K562 (cell line): ENCODE results near the gene TMEM132C. TPM values are rescaled to one million over a fixed set of nuclear protein-coding genes. Genes with fewer than 3 reads are reported as not detected.

Source experiments
- ATAC-seq: fragments of 200-7000 bp; cut with Tn5 transposase; 3 replicates; pipeline ENCODE4 v1.9.1; 2020; ENCODE audit warnings: moderate library complexity
- BruUV-seq: library from RNA; stranded (reverse); fragments of 400-500 nt; replicated peaks from 2 replicates; lab custom pipeline; 2021; lab: Mats Ljungman, UMichigan
- CTCF ChIA-PET: fragments of 300-600 bp; formaldehyde crosslinking; extraction: SDS; loops from one replicate; lab custom pipeline; 2021; ENCODE audit warnings: low intra/inter-chr PET ratio; lab: Yijun Ruan, JAX
- POLR2A ChIA-PET: fragments of 300-600, 350-650 bp; sonication (Branson Sonifier 250); formaldehyde crosslinking; extraction: SDS; loops from one replicate; lab custom pipeline; 2021; ENCODE audit warnings: antibody characterized with exemption, inconsistent platforms; lab: Yijun Ruan, JAX
- DNase-seq, 4 experiments: peaks; one replicate each; pipeline versions ENCODE4 v3.0.0 to v3.0.0-alpha.2; 2011 to 2018; ENCODE audit warnings: low spot score in 3 of 4, mixed read lengths in 3 of 4; ENCODE audit errors: extremely low read depth in 1 of 4
- FAIRE-seq: peaks from 2 replicates; lab custom pipeline; 2011; peaks lifted over from hg19 to GRCh38; lab: Jason Lieb, UNC
- H2AFZ ChIP-seq: 2 replicates; pipeline ENCODE4 v1.6.0; 2011; ENCODE audit warnings: low read depth, low read length, control low read depth, inconsistent platforms
- H3K27ac ChIP-seq: fragments of 200-600 bp; 3 replicates; pipeline ENCODE4 v1.8.0; 2011; ENCODE audit warnings: low read depth, mild to moderate bottlenecking, control low read depth, inconsistent platforms, low read length, moderate library complexity, mixed read lengths; ENCODE audit errors: extremely low read depth
- H3K27me3 ChIP-seq, 2 experiments: fragments of 300-600 bp in 1 of 2; 2 replicates in 1 of 2; 3 replicates in 1 of 2; pipeline versions ENCODE4 v1.6.0 to v1.8.0; 2011; ENCODE audit warnings: inconsistent platforms in 2 of 2, low read length in 2 of 2, mild to moderate bottlenecking in 1 of 2, mixed read lengths in 1 of 2, moderate library complexity in 1 of 2; ENCODE audit not compliant: control insufficient read depth in 2 of 2, insufficient read depth in 2 of 2
- H3K36me3 ChIP-seq: fragments of 300-600 bp; 3 replicates; pipeline ENCODE4 v1.8.0; 2011; ENCODE audit warnings: mild to moderate bottlenecking, low read length, inconsistent platforms; ENCODE audit not compliant: control insufficient read depth, insufficient read depth
- H3K4me1 ChIP-seq, 2 experiments: fragments of 200-600 bp in 1 of 2; replicated peaks in 1 of 2; 2 replicates in 1 of 2; 3 replicates in 1 of 2; pipeline versions ENCODE4 v1.5.1 to v1.8.0; 2011; ENCODE audit warnings: inconsistent platforms in 2 of 2, low read length in 2 of 2, mild to moderate bottlenecking in 1 of 2, mixed read lengths in 1 of 2, moderate library complexity in 1 of 2; ENCODE audit not compliant: control insufficient read depth in 2 of 2, insufficient read depth in 2 of 2
- H3K4me2 ChIP-seq: 2 replicates; pipeline ENCODE4 v1.6.1; 2011; ENCODE audit warnings: low read length, control low read depth, inconsistent platforms, mixed read lengths; ENCODE audit not compliant: insufficient read depth
- H3K4me3 ChIP-seq: fragments of 200-600 bp; sonication (generic), shearing (Covaris generic); 2 replicates; pipeline ENCODE4 v1.5.1; 2016; ENCODE audit warnings: control low read depth, inconsistent platforms
- H3K79me2 ChIP-seq: fragments of 200-600 bp; 3 replicates; pipeline ENCODE4 v1.8.0; 2011; ENCODE audit warnings: low read length, inconsistent platforms; ENCODE audit not compliant: control insufficient read depth, insufficient read depth
- H3K9ac ChIP-seq, 2 experiments: 2 replicates each; pipeline versions ENCODE4 v1.6.0 to v1.6.1; 2011; ENCODE audit warnings: low read depth in 2 of 2, low read length in 2 of 2, control low read depth in 1 of 2, inconsistent platforms in 1 of 2, mild to moderate bottlenecking in 1 of 2, mixed read lengths in 1 of 2; ENCODE audit not compliant: insufficient read depth in 1 of 2
- H3K9me1 ChIP-seq: one replicate; pipeline ENCODE4 v1.6.0; 2011; ENCODE audit warnings: inconsistent platforms, mild to moderate bottlenecking, low read length, moderate library complexity; ENCODE audit not compliant: control insufficient read depth, insufficient read depth
- H3K9me3 ChIP-seq: replicated peaks from 2 replicates; pipeline ENCODE4 v1.5.1; 2011; ENCODE audit warnings: low read depth, low read length, inconsistent platforms; ENCODE audit not compliant: control insufficient read depth, insufficient read depth
- H4K20me1 ChIP-seq: replicated peaks from 2 replicates; pipeline ENCODE4 v1.6.1; 2011; ENCODE audit warnings: low read length, inconsistent platforms, mixed read lengths; ENCODE audit not compliant: control insufficient read depth, insufficient read depth
- AFF1 ChIP-seq, 2 experiments: fragments of 450-650 bp; IDR thresholded peaks; 2 replicates each; pipeline ENCODE4 v1.6.1; 2018; ENCODE audit warnings: mild to moderate bottlenecking in 2 of 2, low read depth in 1 of 2; ENCODE audit not compliant: partially characterized antibody in 2 of 2
- HNRNPH1 ChIP-seq: fragments of 200-400 bp; formaldehyde crosslinking; optimal IDR thresholded peaks from 2 replicates; pipeline ENCODE3; 2017; ENCODE audit warnings: low read depth, mild to moderate bottlenecking, low read length, moderate library complexity
- PYGO2 ChIP-seq: fragments of 450-650 bp; IDR thresholded peaks from 2 replicates; pipeline ENCODE4 v1.6.1; 2016; ENCODE audit warnings: mild to moderate bottlenecking, missing genetic modification characterization, moderate library complexity, missing compliant biosample characterization
- SMAD1 ChIP-seq: fragments of 150-350 bp; IDR thresholded peaks from 2 replicates; pipeline ENCODE4 v1.6.1; 2014; ENCODE audit warnings: low read length, low read depth; ENCODE audit not compliant: partially characterized antibody
- WGBS: fragments of 100-300 bp; shearing (Covaris generic); methylation state at CpG from one replicate; pipeline ENCODE4 v1.1.6; 2016; ENCODE audit warnings: low coverage, mixed read lengths; ENCODE audit not compliant: insufficient coverage; ENCODE audit errors: missing lambda C conversion rate; 5-methylcytosine and 5-hydroxymethylcytosine counted together
- in situ Hi-C: fragments of 300-500 bp; cut with MboI; formaldehyde crosslinking; loops from 4 replicates; pipeline ENCODE4 v1.15.0; 2018; ENCODE audit warnings: inconsistent platforms, mixed read lengths
- intact Hi-C: fragments of 100-400 bp; cut with micrococcal nuclease; formaldehyde crosslinking; loops from 2 replicates; pipeline ENCODE4 v1.14.2; 2022
- polyA plus RNA-seq, 8 experiments: library from polyadenylated mRNA; depleted of rRNA in 4 of 8; stranded (reverse) in 5 of 8; unstranded in 3 of 8; fragments of >200 nt; fragmentation: Nextera tagmentation in 2 of 8; fragmentation: Illumina TruSeq in 1 of 8; extraction: Ambion mirVana in 2 of 8; extraction: Trizol in 1 of 8; gene quantifications; 2 replicates each; pipeline versions ENCODE4 v1.2.1 to v1.2.3, GENCODE V29; 2011 to 2014; ENCODE audit warnings: inconsistent platforms in 1 of 8, missing spikeins in 1 of 8
- total RNA-seq, 7 experiments: library from RNA; depleted of rRNA in 6 of 7; stranded (reverse); fragments of >200 nt in 6 of 7; fragmentation: Illumina TruSeq in 2 of 7; extraction: Trizol in 2 of 7; gene quantifications; 2 replicates each; pipeline versions ENCODE4 v1.2.1 to v1.2.3, GENCODE V29; 2011 to 2021; ENCODE audit warnings: low replicate concordance in 1 of 7

TMEM132C gene
- total and polyA plus RNA-seq, 9 of the 15 experiments (the other 6 are each of a cell fraction or from before 2014, with no cell fraction given) = not detected

- ChIA-PET POLR2A (no interaction called here), CTCF (no interaction called here)
- intact Hi-C loops = no loop called here
- no peaks in the 10 kb centered on the region for H3K9me3 ChIP-seq
- 1% methylated on average over 6 of the region's 6 CpGs for WGBS
- H3K36me3 ChIP-seq = no peaks in the 10 kb centered on the region
- H3K4me2 ChIP-seq = no peak overlapping the region
- no peaks in the 10 kb centered on the region for H3K9me1 ChIP-seq
- no peak overlapping the region for H3K4me3 ChIP-seq
- no peak overlapping the region for H3K9ac ChIP-seq
- H2AFZ ChIP-seq = no peak overlapping the region
- BruUV-seq = no TSS peak
- TF ChIP-seq HNRNPH1 (no peak), AFF1 (IDR thresholded peaks at IDR 0.05; ENCODE audit: low read depth in 1 of 2, partially characterized antibody in 2 of 2) (no peak), SMAD1 (no peak), PYGO2 (no peak)
- in situ Hi-C loops = no loop called here
- no peaks in the 10 kb centered on the region for H3K79me2 ChIP-seq
- H3K27me3 ChIP-seq = peaks cover 6 to 28% of the 10 kb centered on the region in 2 experiments
- no peaks in the 10 kb centered on the region for H3K4me1 ChIP-seq
- FAIRE-seq (no peak), DNase-seq (no peak), ATAC-seq (no peak)
- H4K20me1 ChIP-seq = no peaks in the 10 kb centered on the region
- no peak overlapping the region for H3K27ac ChIP-seq
Observed at GRCh38 chr12:128365032-128365431, 98.1 kb downstream of the TMEM132C start.
